ENCODE measurements around the gene AATK. TPM values are rescaled to one million over a fixed set of nuclear protein-coding genes. Genes with fewer than 3 reads are reported as not detected.
"Not testable (repeated sequence)": the region's sequence is repeated elsewhere in the genome, so short reads cannot be mapped to it uniquely, and the experiment has no call there.

The AATK gene
- polyA plus RNA-seq, 3 donors = 3.9 to 13.2 (median 5.2) TPM

- H3K27ac ChIP-seq (ENCODE audit: low read depth, low read length) = no peak overlapping the region
- WGBS, 3 donors = 84 to 91% (median 85%) methylated on average over 24 of the region's 24 CpGs
These were observed 73.4 kb downstream of the AATK start for GRCh38 chr17:81092518-81093095.

DNA sequence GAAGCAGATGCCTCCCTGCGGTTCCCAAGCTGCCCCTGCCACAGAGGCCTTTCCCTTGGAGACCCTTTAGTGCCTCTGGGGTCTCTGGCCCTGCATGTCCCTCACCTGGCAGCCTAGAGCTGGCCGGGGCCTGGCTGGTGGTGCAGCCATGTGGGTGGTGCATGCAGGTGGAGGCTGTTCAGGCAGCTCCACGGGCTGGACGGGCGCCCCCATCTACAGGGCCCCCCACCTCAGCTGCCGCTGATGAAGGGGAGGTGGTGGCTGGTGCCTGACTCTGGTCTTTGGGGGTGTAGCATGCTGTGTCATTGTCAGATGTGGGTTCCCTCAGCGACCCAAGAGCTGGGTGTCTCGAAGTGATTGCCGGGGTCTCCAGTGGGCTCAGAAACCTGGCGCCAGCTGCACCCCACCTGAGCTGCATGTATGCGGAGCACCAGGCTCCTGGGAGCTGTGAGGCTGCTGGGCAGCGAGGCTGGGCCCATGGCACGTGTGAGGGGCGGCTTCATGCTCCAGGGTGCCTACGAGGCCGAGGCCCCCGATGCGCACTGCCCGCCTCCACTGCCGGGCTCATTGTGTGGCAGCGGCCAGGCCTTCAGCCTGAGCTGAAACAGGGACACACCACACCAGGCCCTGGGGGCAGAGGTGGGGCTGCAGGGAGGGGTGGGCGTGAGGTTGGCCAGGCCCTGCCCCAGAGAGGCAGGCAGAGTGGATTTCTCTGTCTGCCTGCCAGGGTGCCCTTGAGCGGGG lies 74.1 kb downstream of the AATK start:
- no peak overlapping the region for H3K27ac ChIP-seq (ENCODE audit: low read depth, low read length)
- 92 to 94% (median 93%) methylated on average over 22 to 23 of the region's 23 CpGs for WGBS, 3 donors

- H3K27ac ChIP-seq (ENCODE audit: low read depth, low read length) = no peak overlapping the region
These were observed 74.9 kb downstream of the AATK start for GRCh38 chr17:81091154-81091553.

DNA sequence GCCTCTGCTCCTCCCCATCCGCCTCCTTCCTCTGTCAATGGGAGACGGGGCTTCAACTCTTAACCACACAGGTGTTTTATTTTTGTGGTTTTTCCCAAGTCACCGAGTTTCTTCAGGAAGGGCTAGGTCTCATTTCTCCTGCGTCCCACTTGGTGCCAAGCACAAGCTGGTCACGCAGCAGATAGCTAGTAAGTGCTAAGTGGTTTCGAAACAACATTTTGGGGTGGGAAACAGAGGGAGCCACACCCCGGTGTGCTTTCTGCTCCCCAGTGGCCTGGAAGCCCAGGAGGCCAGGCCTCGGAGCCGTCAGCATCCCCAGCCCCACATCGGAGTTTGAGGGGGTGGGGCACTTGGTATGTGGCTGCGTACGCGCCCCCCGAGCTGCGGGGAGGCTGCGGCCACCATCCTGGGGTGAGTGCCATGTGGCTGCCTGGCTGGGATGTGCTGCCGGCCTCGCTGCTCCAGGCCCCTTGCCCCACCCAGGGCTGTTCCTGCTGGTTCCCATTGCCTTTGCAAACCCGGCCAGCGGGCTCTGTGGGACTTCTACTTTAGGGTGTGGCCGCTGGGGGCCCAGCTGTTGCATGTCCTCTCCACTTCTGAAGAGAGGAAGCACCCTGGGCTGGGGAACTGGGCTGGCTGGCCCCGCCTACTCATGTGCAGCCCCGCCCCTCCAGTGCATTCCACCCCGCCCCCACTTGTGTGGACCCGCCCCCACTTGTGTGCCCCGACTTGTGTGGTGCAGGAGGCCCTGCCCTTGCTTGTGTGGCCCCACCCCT lies 75.5 kb downstream of the AATK start:
- no peak overlapping the region for H3K27ac ChIP-seq (ENCODE audit: low read depth, low read length)
- WGBS, 3 donors = 62 to 86% (median 63%) methylated on average over 25 to 26 of the region's 26 CpGs

More at GRCh38 chr17:81091154-81091553, 74.9 kb downstream of the AATK start:
- 89 to 96% (median 90%) methylated on average over 9 of the region's 9 CpGs for WGBS, 3 donors

DNA sequence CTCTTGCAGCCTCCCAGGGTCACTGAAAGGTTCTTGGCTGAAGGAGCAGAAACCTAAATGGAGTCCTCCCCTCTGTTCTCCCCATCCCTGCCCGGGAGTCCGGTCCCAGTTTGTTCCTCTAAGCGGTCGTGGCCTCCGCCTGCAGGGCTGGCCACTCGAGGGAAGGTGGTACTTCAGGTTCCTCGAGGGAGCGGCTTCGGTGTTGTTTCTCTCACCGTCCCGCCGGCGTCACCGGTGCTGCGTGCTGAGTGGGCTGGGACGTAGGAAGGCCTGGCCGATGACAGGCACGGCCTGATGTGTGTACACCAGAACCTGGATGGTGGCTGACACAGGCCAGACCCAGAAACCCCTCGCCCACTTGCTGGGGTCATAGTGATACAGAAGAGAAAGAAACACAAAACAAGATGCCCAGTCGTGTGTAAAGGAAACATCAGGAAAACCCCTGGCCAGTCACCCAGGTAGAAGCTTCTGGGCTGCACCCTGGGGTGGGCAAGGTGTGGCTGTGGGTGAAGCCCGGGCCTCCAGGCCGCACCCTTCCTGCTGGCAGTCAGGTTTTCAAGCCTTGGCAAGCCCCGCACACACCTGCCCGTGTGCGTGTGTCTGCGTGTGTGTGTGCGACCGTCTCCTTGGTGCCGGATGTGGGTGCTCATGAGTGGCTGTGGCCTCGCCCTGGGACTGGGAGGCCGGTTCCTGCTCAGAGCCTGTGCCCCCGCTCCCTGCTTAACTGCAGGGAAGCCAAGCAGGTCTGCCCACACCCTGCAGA lies 79.1 kb downstream of the AATK start:
- WGBS, 3 donors = 87 to 91% (median 88%) methylated on average over 32 of the region's 32 CpGs
- H3K27ac ChIP-seq (ENCODE audit: low read depth, low read length) = no peak overlapping the region

DNA sequence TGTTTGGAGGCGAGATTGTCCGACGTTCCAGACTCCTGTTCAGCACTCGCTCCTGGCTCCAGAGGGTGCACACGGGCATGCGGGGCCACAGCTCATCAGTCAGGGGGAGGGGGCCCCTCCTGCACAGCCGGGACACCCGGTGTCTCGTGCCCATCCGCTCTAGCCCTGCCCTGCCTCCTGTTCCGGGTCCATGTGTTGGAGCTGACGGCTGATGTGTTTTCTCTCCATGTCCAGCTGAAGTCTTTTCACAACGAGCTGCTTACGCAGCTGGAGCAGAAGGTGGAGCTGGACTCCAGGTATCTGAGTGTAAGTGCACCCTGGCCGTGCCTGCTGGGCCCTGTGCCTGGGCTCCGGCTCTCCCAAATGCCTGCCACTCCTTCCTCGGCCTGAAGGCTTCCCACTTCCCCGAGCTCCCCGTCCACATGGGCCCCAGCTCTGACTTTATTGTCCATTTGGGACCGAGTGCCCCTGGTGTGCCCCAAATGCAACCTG lies 80.6 kb downstream of the AATK start:
- WGBS, 3 donors = 81 to 86% (median 82%) methylated on average over 20 of the region's 20 CpGs
- H3K27ac ChIP-seq (ENCODE audit: low read depth, low read length) = no peak overlapping the region

DNA sequence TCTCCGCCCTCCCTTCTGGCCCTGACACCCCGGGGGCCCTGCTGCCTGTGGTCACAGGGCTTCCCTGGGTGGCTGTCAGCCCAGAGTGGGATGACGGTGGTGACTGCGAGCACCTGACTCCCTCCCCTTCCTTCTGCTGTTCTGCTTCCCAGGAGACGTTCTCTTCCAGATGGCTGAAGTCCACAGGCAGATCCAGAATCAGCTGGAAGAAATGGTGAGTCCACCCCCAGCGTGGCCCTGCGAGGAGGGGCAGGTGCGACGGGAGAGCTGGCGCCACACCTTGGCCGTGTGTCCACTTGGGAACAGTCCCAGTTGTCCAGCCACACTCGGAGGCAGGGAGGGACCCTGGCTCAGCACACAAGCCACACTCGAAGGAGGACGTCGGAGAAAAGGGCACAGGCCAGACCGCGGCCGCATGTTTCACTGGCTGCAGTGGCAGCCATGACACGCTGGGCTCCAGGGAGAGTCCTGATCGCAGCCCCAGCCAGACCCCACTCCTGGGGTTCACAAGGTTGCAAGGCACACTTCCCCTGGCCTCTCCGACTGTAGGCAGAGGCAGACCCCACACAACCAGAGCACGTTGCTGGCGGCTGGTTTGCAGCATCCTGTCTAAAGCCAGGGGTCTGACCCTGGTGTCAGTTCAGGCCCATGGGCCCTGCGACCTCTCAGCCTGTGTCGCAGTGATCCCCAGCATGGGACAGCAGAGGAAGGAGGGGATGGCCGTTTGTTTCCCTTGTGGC lies 81.2 kb downstream of the AATK start:
- WGBS, 3 donors = 61 to 77% (median 72%) methylated on average over 26 of the region's 26 CpGs
- H3K27ac ChIP-seq (ENCODE audit: low read depth, low read length) = no peak overlapping the region

- H3K27ac ChIP-seq (ENCODE audit: low read depth, low read length) = no peak overlapping the region
- WGBS, 3 donors = 54 to 66% (median 60%) methylated on average over 26 to 27 of the region's 27 CpGs
These were observed 82.8 kb downstream of the AATK start for GRCh38 chr17:81083125-81083765.

DNA sequence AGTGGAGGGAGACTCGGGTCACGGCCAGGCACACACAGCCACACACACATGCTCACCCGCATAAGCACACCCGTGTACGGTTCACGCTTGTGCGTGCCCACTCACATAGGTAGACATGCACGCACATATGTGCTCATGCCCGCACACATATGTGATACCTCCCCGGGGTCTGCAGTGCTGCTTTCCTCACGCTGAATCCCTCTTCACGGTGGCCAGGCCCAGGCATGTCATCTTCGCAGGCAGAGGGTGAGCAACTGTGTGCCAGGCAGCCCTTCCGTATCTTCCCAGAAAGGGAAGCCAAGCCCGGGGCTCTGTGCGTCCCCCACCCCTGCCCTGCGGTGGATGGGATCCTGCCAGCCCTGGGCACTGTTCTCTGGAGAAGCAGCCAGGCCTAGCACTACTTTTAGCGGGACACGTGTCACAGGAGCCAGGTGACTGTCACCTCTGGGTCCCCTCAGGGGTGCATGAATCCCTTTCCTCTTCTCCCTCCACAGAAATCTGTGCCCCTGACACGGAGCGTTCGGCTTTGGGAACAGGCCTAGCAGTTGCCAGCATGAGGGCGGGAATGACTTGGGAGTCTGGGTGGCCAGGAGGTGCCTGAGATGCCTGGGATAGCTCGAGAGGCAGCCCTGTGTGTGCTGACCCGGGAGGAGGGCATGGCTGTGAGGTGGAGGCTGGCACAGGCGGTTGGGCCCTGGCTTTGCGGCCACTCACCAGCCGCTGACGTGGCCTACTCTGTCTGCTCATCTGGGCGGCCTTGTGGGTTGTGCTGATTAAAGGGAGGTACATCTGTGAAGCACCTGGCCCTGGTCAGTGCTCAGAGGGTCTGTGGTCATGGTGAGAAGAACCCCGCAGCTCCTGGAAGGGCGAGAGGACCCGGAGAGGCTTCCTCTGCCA lies 83.6 kb downstream of the AATK start:
- WGBS, 3 donors = 87 to 89% (median 88%) methylated on average over 28 to 33 of the region's 33 CpGs
- H3K27ac ChIP-seq (ENCODE audit: low read depth, low read length) = no peak overlapping the region

DNA sequence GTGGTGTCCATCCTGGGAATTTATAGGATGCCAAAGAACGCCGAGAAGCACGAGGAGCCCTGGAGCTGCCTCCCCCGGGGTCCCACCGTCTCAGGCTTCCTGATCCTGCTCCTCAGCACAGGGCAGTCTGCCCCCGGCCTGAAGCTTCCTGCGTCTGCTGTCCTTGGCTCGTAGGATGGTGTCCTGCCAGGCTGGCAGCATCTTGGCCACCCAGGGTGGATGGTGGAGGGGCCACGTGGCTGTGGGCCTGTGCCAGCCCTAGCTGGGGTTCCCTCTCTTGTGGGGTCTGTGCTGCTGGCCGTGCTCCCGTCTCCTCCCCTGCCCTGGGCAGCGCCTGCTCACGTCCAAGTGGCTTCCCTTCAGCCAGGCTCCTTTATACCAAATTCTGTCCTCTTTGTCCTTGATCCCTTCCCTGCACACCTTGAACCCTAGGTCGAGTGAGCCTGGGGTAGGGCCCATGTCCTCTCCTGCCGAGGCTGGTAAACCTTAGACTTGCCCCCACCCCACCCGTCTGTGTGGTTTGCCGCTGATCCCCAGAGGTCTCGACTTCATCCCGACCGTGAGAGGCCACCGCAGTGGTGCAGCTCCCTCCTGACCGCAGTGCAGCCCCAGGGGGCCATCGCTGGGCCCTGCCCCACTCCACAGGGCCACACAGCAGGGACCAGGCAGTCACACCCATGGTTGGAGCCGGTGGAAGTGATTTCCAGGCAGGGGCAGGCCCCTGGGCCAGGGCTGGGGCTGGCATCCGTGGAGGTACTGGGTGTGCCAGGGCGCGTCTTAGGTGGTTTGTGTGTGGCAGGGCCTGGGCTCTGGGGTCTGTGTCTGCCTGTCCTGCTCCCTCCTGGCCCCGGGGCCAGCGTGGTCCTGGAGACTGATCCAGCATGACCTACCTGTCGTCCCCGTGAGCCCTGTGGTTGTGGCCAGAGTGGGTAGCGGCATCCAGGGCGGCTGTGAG lies 84.5 kb downstream of the AATK start:
- H3K27ac ChIP-seq (ENCODE audit: low read depth, low read length) = no peak overlapping the region
- WGBS, 3 donors = 85 to 92% (median 90%) methylated on average over 33 of the region's 33 CpGs

- 63 to 77% (median 74%) methylated on average over 19 of the region's 19 CpGs for WGBS, 3 donors
- no peak overlapping the region for H3K27ac ChIP-seq (ENCODE audit: low read depth, low read length)
These were observed 86.0 kb downstream of the AATK start for GRCh38 chr17:81080019-81080418.

DNA sequence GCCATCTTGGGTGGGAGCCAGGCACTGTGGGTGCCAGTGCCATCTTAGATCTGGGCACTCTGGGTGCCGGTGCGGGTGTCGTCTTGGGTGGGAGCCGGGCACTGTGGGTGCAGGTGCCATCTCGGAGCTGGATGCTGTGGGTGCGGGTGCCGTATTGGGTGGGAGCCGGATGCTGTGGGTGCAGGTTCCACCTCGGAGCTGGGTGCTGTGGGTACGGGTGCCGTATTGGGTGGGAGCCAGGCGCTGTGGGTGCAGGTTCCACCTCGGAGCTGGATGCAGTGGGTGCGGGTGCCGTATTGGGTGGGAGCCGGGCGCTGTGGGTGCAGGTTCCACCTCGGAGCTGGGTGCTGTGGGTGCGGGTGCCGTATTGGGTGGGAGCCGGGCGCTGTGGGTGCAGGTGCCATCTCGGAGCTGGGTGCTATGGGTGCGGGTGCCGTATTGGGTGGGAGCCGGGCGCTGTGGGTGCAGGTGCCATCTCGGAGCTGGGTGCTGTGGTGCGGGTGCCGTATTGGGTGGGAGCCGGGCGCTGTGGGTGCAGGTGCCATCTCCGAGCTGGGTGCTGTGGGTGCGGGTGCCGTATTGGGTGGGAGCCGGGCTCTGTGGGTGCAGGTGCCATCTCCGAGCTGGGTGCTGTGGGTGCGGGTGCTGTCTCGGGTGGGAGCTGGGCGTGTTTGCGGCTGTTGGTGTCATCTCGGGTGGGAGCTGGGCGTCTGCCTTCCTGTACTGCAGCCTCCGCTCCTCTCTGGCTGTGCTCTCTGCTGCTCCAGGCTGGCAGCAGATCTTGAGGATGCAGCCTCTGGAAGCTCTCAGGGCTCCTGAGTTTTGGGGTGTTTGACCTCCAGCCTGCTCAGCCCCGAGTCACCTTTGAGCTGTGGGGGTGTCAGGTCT lies 87.8 kb downstream of the AATK start:
- WGBS, 3 donors = 93 to 96% (median 94%) methylated on average over 40 to 45 of the region's 45 CpGs
- H3K27ac ChIP-seq (ENCODE audit: low read depth, low read length) = not testable (repeated sequence)

GRCh38 chr17:81076141-81076679 lies 89.8 kb downstream of the AATK start:
- WGBS, 3 donors = 74 to 83% (median 75%) methylated on average over 14 of the region's 14 CpGs
- H3K27ac ChIP-seq (ENCODE audit: low read depth, low read length) = no peak overlapping the region

DNA sequence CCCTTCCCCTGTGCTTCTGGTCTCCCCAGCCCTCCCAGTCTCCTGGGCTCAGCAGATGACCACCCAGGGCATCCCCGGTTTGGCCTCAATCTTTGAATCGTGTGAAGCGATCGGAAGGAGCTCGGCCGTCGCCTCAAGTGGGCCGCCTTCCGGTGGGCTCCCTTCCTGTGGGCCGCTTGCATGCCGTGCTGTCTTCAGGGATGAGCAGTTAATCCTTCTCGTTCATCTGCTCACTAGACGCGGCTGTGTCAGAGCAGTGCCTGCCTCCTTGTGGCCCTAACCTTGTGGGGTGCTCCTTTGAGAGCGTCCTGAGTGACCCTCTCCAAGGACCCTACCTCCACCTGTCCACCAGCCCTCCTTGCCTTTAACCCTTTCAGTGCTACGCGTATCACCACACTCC lies 90.7 kb downstream of the AATK start:
- whole genome bisulfite sequencing, 3 donors = 88 to 91% (median 89%) methylated on average over 17 of the region's 17 CpGs

More for the DNA sequence above, 90.7 kb downstream of the AATK start:
- no peak overlapping the region for H3K27ac ChIP-seq (ENCODE audit: low read depth, low read length)
